ENCODE data around the gene PEX5L.

Gene PEX5L

GRCh38 chr3:179771797-179772196 lies 264.9 kb downstream of the PEX5L start:
- no peak for DNase-seq (ENCODE audit: low spot score)

GRCh38 chr3:179769411-179770247 lies 267.1 kb downstream of the PEX5L start:
- no peak for DNase-seq (ENCODE audit: low spot score)

GRCh38 chr3:179768080-179768479 lies 268.7 kb downstream of the PEX5L start:
- no peak for DNase-seq (ENCODE audit: low spot score)

- no peak for DNase-seq (ENCODE audit: low spot score)
Observed at GRCh38 chr3:179766416-179767133, 270.2 kb downstream of the PEX5L start.

GRCh38 chr3:179765396-179765795 lies 271.3 kb downstream of the PEX5L start:
- no peak for DNase-seq (ENCODE audit: low spot score)

GRCh38 chr3:179760944-179761343 lies 275.8 kb downstream of the PEX5L start:
- no peak for DNase-seq (ENCODE audit: low spot score)

GRCh38 chr3:179750720-179751328 lies 285.9 kb downstream of the PEX5L start:
- no peak for DNase-seq (ENCODE audit: low spot score)

GRCh38 chr3:179745716-179746115 lies 291.0 kb downstream of the PEX5L start:
- DNase-seq (ENCODE audit: low spot score) = no peak

- no peak for DNase-seq (ENCODE audit: low spot score)
Observed at GRCh38 chr3:179745079-179745478, 291.7 kb downstream of the PEX5L start.

All from hematopoietic multipotent progenitor cell treated with erythropoietin and hydrocortisone succinate and interleukin-3 and kit ligand, for 17 days (in vitro differentiated cells).